Measurements from ENCODE around the gene ANKRD44. TPM values are rescaled to one million over a fixed set of nuclear protein-coding genes. Genes with fewer than 3 reads are reported as not detected.

Gene ANKRD44
- total RNA-seq, 2 donors from 2014 or later, result 7.0 to 7.9 TPM

- Histone ChIP-seq H3K9me3 (no peaks in the 10 kb centered on the region), H3K9ac (ENCODE audit: low read depth in 2 of 2, low read length in 2 of 2) (no peak overlapping the region), H3K27me3 (no peaks in the 10 kb centered on the region), H3K36me3 (no peaks in the 10 kb centered on the region), H3K27ac (no peak overlapping the region), H3K4me1 (no peaks in the 10 kb centered on the region), H3K4me3 (no peak overlapping the region)
- no peak for TF ChIP-seq CTCF (IDR thresholded peaks at IDR 0.05)
- intact Hi-C loops (cut with DNase I), result loop anchor here (2.0 kb wide), 2 partner anchors 121 to 189 kb away; partner anchors contain the start of gene ANKRD44
- DNase-seq, result no peak
Measured at GRCh38 chr2:197189426-197190099, 121.0 kb downstream of the ANKRD44 start.

- no peak for TF ChIP-seq CTCF (IDR thresholded peaks at IDR 0.05)
- no peak overlapping the region for H3K9ac ChIP-seq (ENCODE audit: low read depth in 2 of 2, low read length in 2 of 2)
- no peak for DNase-seq
- no peaks in the 10 kb centered on the region for H3K36me3 ChIP-seq
- no peak overlapping the region for H3K4me3 ChIP-seq
- H3K9me3 ChIP-seq, result no peaks in the 10 kb centered on the region
- intact Hi-C loops (cut with DNase I), result no loop called here
- no peak overlapping the region for H3K27ac ChIP-seq
- no peaks in the 10 kb centered on the region for H3K27me3 ChIP-seq
- H3K4me1 ChIP-seq, result no peaks in the 10 kb centered on the region
Measured at GRCh38 chr2:197185676-197186075, 124.9 kb downstream of the ANKRD44 start.

- no peak overlapping the region for H3K4me3 ChIP-seq
- no peaks in the 10 kb centered on the region for H3K27me3 ChIP-seq
- no peak overlapping the region for H3K9ac ChIP-seq (ENCODE audit: low read depth in 2 of 2, low read length in 2 of 2)
- no peak for DNase-seq
- no peaks in the 10 kb centered on the region for H3K9me3 ChIP-seq
- H3K27ac ChIP-seq, result no peak overlapping the region
- TF ChIP-seq CTCF (IDR thresholded peaks at IDR 0.05), result no peak
- H3K4me1 ChIP-seq, result no peaks in the 10 kb centered on the region
- intact Hi-C loops (cut with DNase I), result no loop called here
- no peaks in the 10 kb centered on the region for H3K36me3 ChIP-seq
Measured at GRCh38 chr2:197184959-197185586, 125.5 kb downstream of the ANKRD44 start.

GRCh38 chr2:197183355-197183754 is 127.2 kb downstream of the ANKRD44 start:
- no peak for TF ChIP-seq CTCF (IDR thresholded peaks at IDR 0.05)
- Histone ChIP-seq H3K4me3 (no peak overlapping the region), H3K27ac (no peak overlapping the region), H3K9ac (ENCODE audit: low read depth in 2 of 2, low read length in 2 of 2) (no peak overlapping the region), H3K9me3 (no peaks in the 10 kb centered on the region), H3K36me3 (no peaks in the 10 kb centered on the region), H3K27me3 (no peaks in the 10 kb centered on the region), H3K4me1 (no peaks in the 10 kb centered on the region)
- no peak for DNase-seq
- intact Hi-C loops (cut with DNase I), result no loop called here

- Histone ChIP-seq H3K4me3 (no peak overlapping the region), H3K9ac (ENCODE audit: low read depth in 2 of 2, low read length in 2 of 2) (no peak overlapping the region), H3K27ac (no peak overlapping the region), H3K36me3 (no peaks in the 10 kb centered on the region), H3K4me1 (no peaks in the 10 kb centered on the region), H3K27me3 (no peaks in the 10 kb centered on the region), H3K9me3 (no peaks in the 10 kb centered on the region)
- no peak for DNase-seq
- intact Hi-C loops (cut with DNase I), result no loop called here
- no peak for TF ChIP-seq CTCF (IDR thresholded peaks at IDR 0.05)
Measured at GRCh38 chr2:197182668-197183067, 127.9 kb downstream of the ANKRD44 start.

All from colonic mucosa (tissue), 4 donors.